ENCODE results near the gene SCYL1.

Gene SCYL1

DNA sequence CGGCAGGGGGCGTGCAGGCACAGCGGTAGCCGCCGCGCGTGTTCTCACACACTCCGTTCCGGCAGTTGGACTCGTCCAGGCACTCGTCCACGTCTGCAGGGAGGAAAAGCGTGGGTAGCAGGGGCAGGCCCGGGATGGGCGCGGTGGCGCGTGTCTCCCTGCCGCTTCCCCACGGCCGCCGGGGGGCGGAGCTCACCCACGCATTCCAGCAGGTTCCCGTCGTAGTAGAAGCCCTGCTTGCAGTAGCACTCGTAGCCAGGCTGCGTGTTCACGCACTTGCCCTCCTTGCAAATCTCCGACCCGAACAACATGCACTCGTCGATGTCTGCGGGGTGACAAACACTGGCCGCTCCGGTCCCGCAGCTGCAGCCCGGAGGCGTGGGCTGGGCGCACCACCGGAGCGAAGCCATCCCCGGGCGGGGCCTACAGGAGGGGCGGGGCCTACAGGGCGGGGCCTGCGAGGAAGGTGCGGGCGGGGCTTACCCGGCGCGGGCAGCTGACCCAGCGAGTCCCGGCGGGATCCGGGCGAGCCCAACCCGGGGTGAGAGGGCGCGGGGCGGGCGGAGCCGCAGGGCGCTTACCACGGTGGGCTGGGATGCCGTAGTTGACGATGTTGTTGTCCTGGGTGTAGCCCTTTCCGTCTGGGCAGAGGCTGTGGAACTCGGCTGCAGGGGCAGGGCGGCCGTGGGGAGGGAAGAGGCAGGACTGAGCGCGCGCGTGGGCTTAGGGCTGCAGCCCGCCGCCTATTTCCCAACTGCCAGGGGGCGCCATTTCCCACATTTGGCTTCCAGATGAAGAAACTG lies 15.6 kb downstream of the SCYL1 start:
- TF ChIP-seq PAX5 (IDR thresholded peaks at IDR 0.05; ENCODE audit: insufficient read depth, low read length, severe bottlenecking) (peak; percentile 64), TAF1 (IDR thresholded peaks at IDR 0.05; ENCODE audit: low read depth, low read length) (no peak), POLR2AphosphoS5 (IDR thresholded peaks at IDR 0.05; ENCODE audit: low read depth, low read length) (peak; percentile 43; the same call in 1 of the 2 replicates), POU2F2 (IDR thresholded peaks at IDR 0.05; ENCODE audit: low read depth, low read length) (no peak), SPI1 (IDR thresholded peaks at IDR 0.05; ENCODE audit: low read depth, low read length) (no peak), POLR2A (IDR thresholded peaks at IDR 0.05; ENCODE audit: low read depth, low read length) (no peak)
- peak; percentile 99 for DNase-seq (ENCODE audit: insufficient read length, low spot score)
- peak; percentile 97 for FAIRE-seq

DNA sequence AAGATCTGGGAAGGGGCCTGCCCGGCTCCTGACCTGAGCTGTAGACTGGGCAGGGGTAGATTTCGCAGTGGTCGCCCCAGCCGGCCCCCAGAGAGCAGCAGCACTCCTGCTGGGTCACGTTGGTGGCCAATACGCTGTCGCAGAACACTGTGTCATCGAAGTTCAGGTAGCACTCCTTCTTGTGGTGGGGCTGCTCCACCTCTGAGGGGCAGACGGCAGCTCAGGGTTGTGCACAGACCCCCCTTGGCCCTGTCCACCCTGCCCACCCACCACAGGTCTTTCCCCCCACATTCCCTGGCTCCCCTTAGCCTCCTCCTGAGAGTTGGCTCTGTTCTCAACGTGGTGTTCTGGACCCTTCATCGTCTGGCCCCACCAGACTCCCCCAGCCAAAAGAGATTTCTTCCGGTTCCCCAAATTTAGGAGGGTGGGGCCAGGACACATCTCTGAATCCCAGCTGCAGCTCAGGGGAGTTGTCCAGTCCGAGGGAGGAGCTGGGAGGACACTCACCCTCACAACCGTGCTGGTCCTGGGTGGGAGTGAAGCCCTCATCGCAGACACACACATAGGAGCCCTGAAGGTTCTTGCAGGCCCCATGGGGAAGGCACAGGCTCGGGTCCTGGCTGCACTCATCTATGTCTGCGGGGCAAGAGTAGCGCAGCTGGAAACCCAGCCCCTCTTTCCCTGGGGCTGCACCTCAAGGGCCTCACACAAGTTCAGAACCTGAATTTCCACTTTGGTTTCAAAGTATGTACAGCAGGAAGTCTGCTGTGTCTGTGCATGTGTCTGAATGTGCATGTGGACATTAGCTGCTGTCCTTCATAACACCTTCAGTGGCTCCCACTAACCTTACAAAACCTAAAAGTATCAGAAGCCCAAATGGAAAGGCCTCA lies 16.5 kb downstream of the SCYL1 start:
- DNase-seq (ENCODE audit: insufficient read length, low spot score), result no peak
- FAIRE-seq, result peak; percentile 69
- TF ChIP-seq SPI1 (IDR thresholded peaks at IDR 0.05; ENCODE audit: low read depth, low read length), result no peak
- TF ChIP-seq POU2F2 (IDR thresholded peaks at IDR 0.05; ENCODE audit: low read depth, low read length), result no peak
- TF ChIP-seq TAF1 (IDR thresholded peaks at IDR 0.05; ENCODE audit: low read depth, low read length), result no peak
- no peak for TF ChIP-seq POLR2AphosphoS5 (IDR thresholded peaks at IDR 0.05; ENCODE audit: low read depth, low read length)
- TF ChIP-seq PAX5 (IDR thresholded peaks at IDR 0.05; ENCODE audit: insufficient read depth, low read length, severe bottlenecking), result no peak
- no peak for TF ChIP-seq POLR2A (IDR thresholded peaks at IDR 0.05; ENCODE audit: low read depth, low read length)

DNA sequence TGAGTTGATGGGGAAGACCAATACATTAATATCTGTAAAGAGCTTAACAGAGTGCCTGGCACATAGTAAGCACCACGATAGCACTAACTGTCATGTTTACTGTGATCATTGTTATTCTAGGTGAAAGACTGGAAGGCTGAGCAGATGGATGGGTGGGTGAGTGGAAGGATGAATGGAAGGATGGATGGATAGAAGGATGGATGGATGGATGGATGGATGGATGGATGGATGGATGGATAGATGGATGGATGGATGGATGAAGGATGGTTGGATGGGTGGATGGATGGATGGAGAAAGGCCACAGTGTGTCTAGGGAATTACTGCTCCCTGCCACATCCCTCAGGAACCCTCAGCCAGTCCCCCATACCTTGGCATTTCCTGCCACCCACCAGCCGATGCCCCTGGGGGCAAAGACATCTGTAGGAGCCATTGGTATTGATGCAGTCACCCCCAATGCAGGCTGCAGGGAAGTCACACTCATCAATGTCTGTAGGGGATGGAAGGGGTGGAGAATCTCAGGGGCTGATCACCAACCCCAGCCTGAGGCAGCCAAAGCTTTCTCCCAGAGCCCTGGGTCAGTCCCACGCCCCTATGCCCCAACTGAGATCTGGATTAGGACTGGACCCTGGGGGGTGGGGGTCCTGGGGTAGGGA lies 18.0 kb downstream of the SCYL1 start:
- no peak for DNase-seq (ENCODE audit: insufficient read length, low spot score)
- TF ChIP-seq PAX5 (IDR thresholded peaks at IDR 0.05; ENCODE audit: insufficient read depth, low read length, severe bottlenecking) (no peak), POU2F2 (IDR thresholded peaks at IDR 0.05; ENCODE audit: low read depth, low read length) (no peak), TAF1 (IDR thresholded peaks at IDR 0.05; ENCODE audit: low read depth, low read length) (no peak), POLR2A (IDR thresholded peaks at IDR 0.05; ENCODE audit: low read depth, low read length) (no peak), POLR2AphosphoS5 (IDR thresholded peaks at IDR 0.05; ENCODE audit: low read depth, low read length) (no peak), SPI1 (IDR thresholded peaks at IDR 0.05; ENCODE audit: low read depth, low read length) (no peak)
- no peak for FAIRE-seq

DNA sequence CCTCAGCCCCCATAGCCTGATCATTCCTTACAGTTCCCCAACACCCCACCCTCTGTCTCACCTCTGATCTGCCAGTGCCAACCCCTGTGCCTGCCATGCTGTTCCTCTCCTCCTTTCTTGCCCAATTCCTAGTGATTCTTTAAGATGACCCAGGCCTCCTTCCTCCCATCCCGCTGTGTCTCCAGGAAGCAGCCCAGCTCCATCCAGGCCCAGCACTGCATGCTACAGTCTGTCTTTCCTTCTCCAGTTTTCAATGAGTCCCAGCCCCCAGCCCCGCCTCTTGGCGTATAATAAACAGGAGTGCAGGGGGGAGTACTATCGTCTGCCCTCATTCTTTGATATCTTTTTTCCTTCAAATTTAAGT lies 21.0 kb downstream of the SCYL1 start:
- TF ChIP-seq POU2F2 (IDR thresholded peaks at IDR 0.05; ENCODE audit: low read depth, low read length) (no peak), POLR2A (IDR thresholded peaks at IDR 0.05; ENCODE audit: low read depth, low read length) (no peak), SPI1 (IDR thresholded peaks at IDR 0.05; ENCODE audit: low read depth, low read length) (no peak), PAX5 (IDR thresholded peaks at IDR 0.05; ENCODE audit: insufficient read depth, low read length, severe bottlenecking) (no peak), TAF1 (IDR thresholded peaks at IDR 0.05; ENCODE audit: low read depth, low read length) (no peak), POLR2AphosphoS5 (IDR thresholded peaks at IDR 0.05; ENCODE audit: low read depth, low read length) (no peak)
- FAIRE-seq (no peak), DNase-seq (ENCODE audit: insufficient read length, low spot score) (no peak)

DNA sequence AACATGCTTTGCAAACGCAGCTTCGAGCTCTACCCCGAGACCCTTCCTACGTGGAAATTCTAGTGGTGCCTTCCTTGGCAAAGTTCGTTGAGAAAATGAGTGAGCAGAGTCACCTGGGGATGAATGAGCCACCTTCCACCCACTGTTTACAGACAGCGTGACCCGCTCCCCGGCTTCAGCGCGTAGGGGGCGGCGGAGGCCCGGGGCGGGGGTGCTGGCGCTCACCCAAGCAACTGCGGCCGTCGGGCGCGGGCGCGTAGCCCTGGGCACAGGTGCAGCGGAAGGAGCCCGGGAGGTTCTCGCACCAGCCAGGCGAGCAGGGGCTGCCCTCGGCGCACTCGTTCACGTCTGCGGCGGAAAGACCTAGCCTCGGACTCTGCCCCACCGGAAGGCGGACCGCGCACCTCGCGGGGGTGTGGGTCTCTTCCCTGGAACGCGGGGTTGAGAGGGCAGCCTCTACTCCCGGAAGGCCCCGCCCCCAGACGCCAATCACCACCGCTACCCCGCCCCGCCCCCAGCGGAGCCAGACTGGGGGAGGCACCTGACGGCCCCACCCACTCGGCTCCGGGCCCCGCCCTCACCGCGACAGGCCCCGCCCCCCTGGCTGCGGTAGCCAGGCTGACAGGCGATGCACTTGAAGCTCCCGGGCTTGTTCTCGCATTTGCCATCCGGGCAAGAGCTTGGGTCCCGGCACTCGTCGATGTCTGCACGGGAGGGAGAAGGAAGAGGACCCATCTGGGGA lies 21.5 kb downstream of the SCYL1 start:
- FAIRE-seq (peak; percentile 91), DNase-seq (ENCODE audit: insufficient read length, low spot score) (peak; percentile 99)
- TF ChIP-seq SPI1 (IDR thresholded peaks at IDR 0.05; ENCODE audit: low read depth, low read length), result no peak
- no peak for TF ChIP-seq TAF1 (IDR thresholded peaks at IDR 0.05; ENCODE audit: low read depth, low read length)
- TF ChIP-seq PAX5 (IDR thresholded peaks at IDR 0.05; ENCODE audit: insufficient read depth, low read length, severe bottlenecking), result no peak
- TF ChIP-seq POLR2AphosphoS5 (IDR thresholded peaks at IDR 0.05; ENCODE audit: low read depth, low read length), result no peak
- TF ChIP-seq POLR2A (IDR thresholded peaks at IDR 0.05; ENCODE audit: low read depth, low read length), result no peak
- no peak for TF ChIP-seq POU2F2 (IDR thresholded peaks at IDR 0.05; ENCODE audit: low read depth, low read length)

DNA sequence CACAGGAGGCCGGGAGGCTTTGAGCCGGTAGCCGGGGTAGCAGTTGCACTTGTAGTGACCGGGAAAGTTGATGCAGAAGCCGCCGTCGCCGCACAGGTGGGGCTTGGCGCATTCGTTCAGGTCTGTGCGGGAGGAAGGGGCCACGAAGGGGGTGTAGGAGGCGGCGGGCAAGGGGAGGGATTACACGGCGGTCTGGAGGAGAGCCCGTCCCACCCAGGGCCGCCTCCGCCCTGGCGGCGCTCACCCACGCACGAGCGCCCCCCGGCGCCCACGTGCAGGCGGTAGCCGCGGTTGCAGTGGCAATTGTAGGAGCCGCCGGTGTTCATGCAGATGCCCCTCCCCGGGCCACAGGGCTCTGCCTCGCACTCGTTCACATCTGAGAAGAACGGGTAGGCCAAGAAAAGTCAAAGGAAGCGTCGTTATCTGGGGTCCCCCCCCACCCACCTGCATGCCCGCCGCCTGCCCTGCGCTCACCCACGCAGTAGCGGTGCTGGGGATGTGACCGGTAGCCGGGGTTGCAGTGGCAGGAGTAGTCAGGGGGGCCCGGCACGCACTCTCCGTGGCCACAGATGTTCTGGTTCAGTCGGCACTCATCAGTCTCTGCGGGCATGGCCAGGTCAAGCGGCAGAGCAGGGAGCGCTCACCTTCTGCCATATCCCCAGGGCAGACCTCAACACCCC lies 22.7 kb downstream of the SCYL1 start:
- TF ChIP-seq POLR2A (IDR thresholded peaks at IDR 0.05; ENCODE audit: low read depth, low read length) (no peak), TAF1 (IDR thresholded peaks at IDR 0.05; ENCODE audit: low read depth, low read length) (no peak), PAX5 (IDR thresholded peaks at IDR 0.05; ENCODE audit: insufficient read depth, low read length, severe bottlenecking) (no peak), POU2F2 (IDR thresholded peaks at IDR 0.05; ENCODE audit: low read depth, low read length) (no peak), POLR2AphosphoS5 (IDR thresholded peaks at IDR 0.05; ENCODE audit: low read depth, low read length) (no peak)
- FAIRE-seq (no peak), DNase-seq (ENCODE audit: insufficient read length, low spot score) (no peak)

DNA sequence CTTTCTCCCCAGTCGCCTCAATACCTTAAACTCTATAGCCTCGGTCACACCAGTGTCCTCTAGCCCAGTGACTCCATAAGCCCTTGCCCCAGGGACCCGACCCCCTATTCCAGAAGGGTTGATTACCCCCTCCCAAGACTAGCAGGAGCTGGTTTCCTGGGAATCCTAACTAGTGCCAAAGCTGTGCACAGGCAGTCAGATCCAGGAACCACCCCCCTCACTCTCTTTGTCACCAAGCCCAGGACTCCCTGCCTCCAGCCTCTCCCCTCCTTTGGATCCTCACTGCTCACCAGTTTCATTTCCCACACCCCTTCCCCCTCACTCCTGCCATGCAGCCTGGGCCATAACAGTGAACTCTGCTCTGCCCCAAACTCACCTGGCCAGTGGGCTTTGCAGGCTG lies 23.5 kb downstream of the SCYL1 start:
- DNase-seq (ENCODE audit: insufficient read length, low spot score) (no peak), FAIRE-seq (no peak)
- TF ChIP-seq POU2F2 (IDR thresholded peaks at IDR 0.05; ENCODE audit: low read depth, low read length) (no peak), PAX5 (IDR thresholded peaks at IDR 0.05; ENCODE audit: insufficient read depth, low read length, severe bottlenecking) (no peak), POLR2AphosphoS5 (IDR thresholded peaks at IDR 0.05; ENCODE audit: low read depth, low read length) (no peak), TAF1 (IDR thresholded peaks at IDR 0.05; ENCODE audit: low read depth, low read length) (no peak), SPI1 (IDR thresholded peaks at IDR 0.05; ENCODE audit: low read depth, low read length) (no peak), POLR2A (IDR thresholded peaks at IDR 0.05; ENCODE audit: low read depth, low read length) (no peak)

DNA sequence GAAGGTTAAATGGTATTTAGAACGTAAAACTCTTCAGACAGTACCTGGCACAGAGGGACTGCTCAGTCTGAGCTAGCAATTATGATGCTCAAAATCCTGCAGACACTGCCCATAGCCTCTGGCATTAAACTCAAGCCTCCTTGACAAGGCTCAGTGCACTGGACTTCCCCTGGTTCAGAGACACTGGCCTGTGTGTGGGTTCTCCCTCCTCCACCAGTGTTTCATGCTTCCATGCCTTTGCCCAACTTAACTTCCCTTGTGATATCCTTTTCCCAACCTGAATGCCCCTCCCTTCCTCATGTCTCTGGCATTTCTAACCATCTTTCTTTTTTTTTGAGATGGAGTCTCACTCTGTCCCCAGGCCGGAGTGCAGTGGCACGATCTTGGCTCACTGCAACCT lies 24.2 kb downstream of the SCYL1 start:
- no peak for FAIRE-seq
- TF ChIP-seq SPI1 (IDR thresholded peaks at IDR 0.05; ENCODE audit: low read depth, low read length) (no peak), PAX5 (IDR thresholded peaks at IDR 0.05; ENCODE audit: insufficient read depth, low read length, severe bottlenecking) (no peak), POLR2AphosphoS5 (IDR thresholded peaks at IDR 0.05; ENCODE audit: low read depth, low read length) (no peak), POU2F2 (IDR thresholded peaks at IDR 0.05; ENCODE audit: low read depth, low read length) (no peak), POLR2A (IDR thresholded peaks at IDR 0.05; ENCODE audit: low read depth, low read length) (no peak), TAF1 (IDR thresholded peaks at IDR 0.05; ENCODE audit: low read depth, low read length) (no peak)
- DNase-seq (ENCODE audit: insufficient read length, low spot score), result no peak
